ENCODE data around the gene SORL1-AS1.

The SORL1-AS1 gene

DNA sequence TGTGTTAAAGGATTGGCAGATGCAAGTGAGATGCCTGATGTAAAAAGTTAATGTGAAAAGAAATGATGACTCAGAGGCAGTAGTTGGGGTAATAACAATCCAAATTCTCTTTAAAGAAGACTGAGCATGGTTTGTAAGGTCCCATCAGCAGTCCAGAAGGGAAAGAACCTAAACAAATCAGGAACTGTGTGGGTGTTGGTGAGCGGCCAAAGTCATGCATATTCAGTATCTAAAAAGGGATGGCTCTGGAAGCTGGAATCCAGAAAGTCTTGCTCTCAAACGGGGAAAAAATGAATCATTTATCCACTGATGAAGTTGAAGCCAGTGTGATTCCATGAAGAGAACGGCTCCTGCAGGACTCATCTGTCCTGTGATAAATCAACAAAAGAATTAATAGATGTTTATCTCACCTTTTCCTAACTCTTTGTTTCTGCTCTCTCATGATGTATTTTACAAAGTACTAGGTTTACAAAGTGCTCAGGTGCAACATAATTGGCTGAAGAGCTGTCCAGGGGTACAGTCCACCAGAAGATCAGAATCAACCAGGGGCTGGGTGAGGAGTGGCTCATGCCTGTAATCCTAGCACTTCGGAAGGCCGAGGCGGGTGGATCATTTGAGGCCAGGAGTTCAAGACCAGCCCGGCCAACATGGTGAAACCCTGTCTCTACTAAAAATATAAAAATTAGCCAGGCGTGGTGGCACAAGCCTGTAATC lies 20.5 kb upstream of the SORL1-AS1 start:
- DNase-seq (no peak), ATAC-seq (no peak)
- POLR2A ChIA-PET, result no interaction called here
- H3K9me3 Mint-ChIP-seq (ENCODE audit: insufficient read depth), result no peaks in the 10 kb centered on the region
- no peak overlapping the region for H3K4me3 Mint-ChIP-seq
- CTCF ChIA-PET, result no interaction called here
- no peaks in the 10 kb centered on the region for H3K27me3 Mint-ChIP-seq (ENCODE audit: low read depth)
- H3K36me3 Mint-ChIP-seq (ENCODE audit: low read depth), result peaks cover 84% of the 10 kb centered on the region
- peaks cover 77% of the 10 kb centered on the region for H3K4me1 Mint-ChIP-seq (ENCODE audit: low read depth)
- peak overlapping the region; percentile 58 for H3K27ac Mint-ChIP-seq

DNA sequence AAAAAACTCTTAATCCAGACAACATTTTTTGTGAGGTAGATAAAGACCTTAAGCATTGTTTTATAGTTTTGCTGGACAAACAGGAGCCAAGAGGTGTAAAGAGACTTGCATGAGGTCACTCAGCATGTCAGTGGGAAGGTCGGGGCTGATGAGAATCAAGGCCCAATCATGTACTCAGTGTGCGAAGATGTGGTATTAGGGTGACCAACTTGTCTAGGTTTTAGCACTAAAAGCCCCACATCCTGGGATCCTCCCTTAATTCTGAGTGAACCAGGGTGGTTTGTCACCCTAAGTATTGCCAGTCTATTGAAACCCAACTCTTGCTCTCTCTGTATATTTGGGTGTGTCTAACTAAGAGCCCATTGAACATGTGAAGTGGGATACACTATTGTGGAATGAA lies 19.5 kb upstream of the SORL1-AS1 start:
- DNase-seq, result no peak
- H3K4me3 Mint-ChIP-seq, result peak overlapping the region; percentile 8
- peaks cover 81% of the 10 kb centered on the region for H3K36me3 Mint-ChIP-seq (ENCODE audit: low read depth)

GRCh38 chr11:121471167-121471566 lies 18.4 kb upstream of the SORL1-AS1 start:
- no peaks in the 10 kb centered on the region for H3K9me3 Mint-ChIP-seq (ENCODE audit: insufficient read depth)
- H3K36me3 Mint-ChIP-seq (ENCODE audit: low read depth), result peaks cover 74% of the 10 kb centered on the region
- POLR2A ChIA-PET, result no interaction called here
- CTCF ChIA-PET, result no interaction called here
- no peak overlapping the region for H3K27ac Mint-ChIP-seq
- peaks cover 83% of the 10 kb centered on the region for H3K4me1 Mint-ChIP-seq (ENCODE audit: low read depth)
- H3K4me3 Mint-ChIP-seq, result no peak overlapping the region
- H3K27me3 Mint-ChIP-seq (ENCODE audit: low read depth), result no peaks in the 10 kb centered on the region
- ATAC-seq (no peak), DNase-seq (no peak)

More for the DNA sequence above, 19.5 kb upstream of the SORL1-AS1 start:
- Mint-ChIP-seq H3K4me1 (ENCODE audit: low read depth) (peaks cover 82% of the 10 kb centered on the region), H3K9me3 (ENCODE audit: insufficient read depth) (no peaks in the 10 kb centered on the region), H3K27me3 (ENCODE audit: low read depth) (no peaks in the 10 kb centered on the region), H3K27ac (peak overlapping the region; percentile 58)
- CTCF ChIA-PET, result no interaction called here
- POLR2A ChIA-PET, result no interaction called here
- no peak for ATAC-seq

DNA sequence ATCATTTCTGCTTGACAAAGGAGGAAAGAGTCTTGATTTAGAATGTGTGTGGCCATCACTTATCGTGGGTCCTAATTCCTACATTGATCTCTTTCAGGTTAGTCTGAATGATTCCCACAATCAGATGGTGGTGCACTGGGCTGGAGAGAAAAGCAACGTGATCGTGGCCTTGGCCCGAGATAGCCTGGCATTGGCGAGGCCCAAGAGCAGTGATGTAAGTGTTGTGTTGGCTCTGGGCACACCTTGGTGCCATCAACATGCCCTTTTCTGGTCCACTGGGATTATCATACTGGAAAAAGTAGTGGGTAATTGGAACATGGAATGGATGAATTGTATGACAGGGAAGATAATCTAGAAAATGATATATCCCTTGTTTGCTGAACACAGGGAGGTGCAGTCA lies 17.1 kb upstream of the SORL1-AS1 start:
- ChIA-PET CTCF (interaction anchor here (0.6 to 1.4 kb wide), 2 partner anchors 14 to 19 kb away, joined by 3 to 5 read pairs; no protein-coding TSS in a partner anchor), POLR2A (interaction anchor here (1.6 kb wide), 1 partner anchor 18 kb away, joined by 4 read pairs; no protein-coding TSS in a partner anchor)
- Mint-ChIP-seq H3K4me3 (no peak overlapping the region), H3K4me1 (ENCODE audit: low read depth) (peaks cover 86% of the 10 kb centered on the region), H3K27ac (no peak overlapping the region), H3K36me3 (ENCODE audit: low read depth) (peaks cover 66% of the 10 kb centered on the region), H3K27me3 (ENCODE audit: low read depth) (no peaks in the 10 kb centered on the region), H3K9me3 (ENCODE audit: insufficient read depth) (no peaks in the 10 kb centered on the region)
- ATAC-seq (no peak), DNase-seq (no peak)

DNA sequence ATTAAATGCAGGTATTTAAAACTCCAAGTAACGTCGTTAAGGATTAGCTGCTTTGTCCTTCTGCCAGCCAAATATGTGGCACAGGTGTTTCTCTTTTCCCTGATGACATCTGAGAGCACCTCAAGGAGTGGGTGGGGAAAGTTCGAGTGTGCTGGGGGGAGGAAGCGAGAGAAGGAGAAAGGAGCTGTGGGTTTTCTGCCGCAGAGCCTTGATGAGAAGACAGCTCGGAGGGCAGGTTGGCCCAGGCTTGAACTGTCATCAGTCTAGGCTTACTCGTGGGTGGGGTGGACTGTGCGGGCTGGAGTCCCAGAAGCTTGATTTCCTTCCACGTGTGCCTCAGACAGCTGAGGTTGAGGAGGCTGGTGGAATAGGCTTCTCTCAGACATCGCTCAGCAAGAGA lies 15.2 kb upstream of the SORL1-AS1 start:
- Mint-ChIP-seq H3K4me3 (peak overlapping the region; percentile 61), H3K27ac (peak overlapping the region; percentile 83), H3K9me3 (ENCODE audit: insufficient read depth) (no peaks in the 10 kb centered on the region), H3K36me3 (ENCODE audit: low read depth) (peaks cover 53% of the 10 kb centered on the region), H3K4me1 (ENCODE audit: low read depth) (peaks cover 92% of the 10 kb centered on the region), H3K27me3 (ENCODE audit: low read depth) (no peaks in the 10 kb centered on the region)
- CTCF ChIA-PET, result interaction anchor here (0.7 to 7.9 kb wide), 8 partner anchors 8 to 148 kb away, joined by 3 to 90 read pairs (median 4); partner anchors contain the start of genes SORL1 and SORL1-AS1
- ATAC-seq, result peak; percentile 68
- POLR2A ChIA-PET, result interaction anchor here (1.0 to 10.3 kb wide), 7 partner anchors 8 to 108 kb away, joined by 3 to 156 read pairs (median 3); partner anchors contain the start of genes SORL1 and SORL1-AS1
- DNase-seq, result peak; percentile 82

DNA sequence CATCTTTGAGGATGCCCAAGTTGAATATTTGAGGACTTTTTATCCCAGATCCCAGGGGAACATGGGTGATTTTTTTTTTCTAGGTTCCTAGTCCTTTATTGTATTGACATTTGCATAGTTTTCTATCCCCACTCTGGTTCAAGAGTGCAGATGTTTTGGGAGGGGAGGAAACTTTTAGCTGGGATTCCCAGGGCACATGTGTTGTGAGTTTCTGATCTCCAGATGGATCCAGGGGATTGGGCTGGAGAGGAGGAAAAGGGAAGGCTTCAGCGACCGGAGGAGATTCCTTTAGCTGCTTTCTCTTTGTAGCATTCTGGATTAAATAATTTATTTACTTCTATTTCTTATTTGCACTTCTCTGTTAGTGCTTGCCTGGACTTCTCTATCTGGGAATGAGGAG lies 14.7 kb upstream of the SORL1-AS1 start:
- ChIA-PET POLR2A (interaction anchor here (1.0 to 10.3 kb wide), 7 partner anchors 8 to 109 kb away, joined by 3 to 156 read pairs (median 3); partner anchors contain the start of genes SORL1 and SORL1-AS1), CTCF (interaction anchor here (0.7 to 7.9 kb wide), 9 partner anchors 8 to 148 kb away, joined by 3 to 90 read pairs (median 4); partner anchors contain the start of genes SORL1 and SORL1-AS1)
- no peak for DNase-seq
- Mint-ChIP-seq H3K9me3 (ENCODE audit: insufficient read depth) (no peaks in the 10 kb centered on the region), H3K36me3 (ENCODE audit: low read depth) (peaks cover 48% of the 10 kb centered on the region), H3K4me1 (ENCODE audit: low read depth) (peaks cover 92% of the 10 kb centered on the region), H3K4me3 (peak overlapping the region; percentile 61), H3K27me3 (ENCODE audit: low read depth) (no peaks in the 10 kb centered on the region), H3K27ac (peak overlapping the region; percentile 83)
- ATAC-seq, result no peak

- peaks cover 92% of the 10 kb centered on the region for H3K4me1 Mint-ChIP-seq (ENCODE audit: low read depth)
- no peaks in the 10 kb centered on the region for H3K9me3 Mint-ChIP-seq (ENCODE audit: insufficient read depth)
- peak; percentile 16 for ATAC-seq
- no peaks in the 10 kb centered on the region for H3K27me3 Mint-ChIP-seq (ENCODE audit: low read depth)
- peak overlapping the region; percentile 67 for H3K4me3 Mint-ChIP-seq
- POLR2A ChIA-PET, result interaction anchor here (1.1 to 10.3 kb wide), 3 partner anchors 15 to 25 kb away, joined by 3 to 156 read pairs (median 28); partner anchors contain the start of genes SORL1 and SORL1-AS1
- DNase-seq, result peak; percentile 50
- H3K27ac Mint-ChIP-seq, result peak overlapping the region; percentile 93
- H3K36me3 Mint-ChIP-seq (ENCODE audit: low read depth), result peaks cover 42% of the 10 kb centered on the region
- CTCF ChIA-PET, result interaction anchor here (1.2 to 7.9 kb wide), 6 partner anchors 10 to 28 kb away, joined by 3 to 90 read pairs (median 10); partner anchors contain the start of genes SORL1 and SORL1-AS1
Observed at GRCh38 chr11:121466063-121466794, 13.5 kb upstream of the SORL1-AS1 start.

GRCh38 chr11:121465709-121466062 lies 12.9 kb upstream of the SORL1-AS1 start:
- DNase-seq (no peak), ATAC-seq (no peak)
- Mint-ChIP-seq H3K4me1 (ENCODE audit: low read depth) (peaks cover 93% of the 10 kb centered on the region), H3K4me3 (peak overlapping the region; percentile 67), H3K36me3 (ENCODE audit: low read depth) (peaks cover 42% of the 10 kb centered on the region), H3K27ac (peak overlapping the region; percentile 93), H3K9me3 (ENCODE audit: insufficient read depth) (no peaks in the 10 kb centered on the region), H3K27me3 (ENCODE audit: low read depth) (no peaks in the 10 kb centered on the region)
- ChIA-PET POLR2A (interaction anchor here (1.1 to 10.3 kb wide), 3 partner anchors 15 to 24 kb away, joined by 3 to 156 read pairs (median 28); partner anchors contain the start of genes SORL1 and SORL1-AS1), CTCF (interaction anchor here (1.1 to 7.9 kb wide), 6 partner anchors 15 to 46 kb away, joined by 3 to 90 read pairs (median 6); partner anchors contain the start of genes SORL1 and SORL1-AS1)

- peak; percentile 86 for DNase-seq
- Mint-ChIP-seq H3K4me3 (peak overlapping the region; percentile 67), H3K9me3 (ENCODE audit: insufficient read depth) (no peaks in the 10 kb centered on the region), H3K27ac (peak overlapping the region; percentile 93), H3K27me3 (ENCODE audit: low read depth) (no peaks in the 10 kb centered on the region), H3K4me1 (ENCODE audit: low read depth) (peaks cover 98% of the 10 kb centered on the region), H3K36me3 (ENCODE audit: low read depth) (peaks cover 41% of the 10 kb centered on the region)
- CTCF ChIA-PET, result interaction anchor here (0.7 to 7.9 kb wide), 10 partner anchors 10 to 127 kb away, joined by 3 to 90 read pairs (median 4); partner anchors contain the start of genes SORL1 and SORL1-AS1
- POLR2A ChIA-PET, result interaction anchor here (0.9 to 10.3 kb wide), 4 partner anchors 14 to 172 kb away, joined by 4 to 156 read pairs (median 7); partner anchors contain the start of genes SC5D, SORL1 and SORL1-AS1
- ATAC-seq, result peak; percentile 78
Observed at GRCh38 chr11:121464352-121464946, 11.7 kb upstream of the SORL1-AS1 start.

DNA sequence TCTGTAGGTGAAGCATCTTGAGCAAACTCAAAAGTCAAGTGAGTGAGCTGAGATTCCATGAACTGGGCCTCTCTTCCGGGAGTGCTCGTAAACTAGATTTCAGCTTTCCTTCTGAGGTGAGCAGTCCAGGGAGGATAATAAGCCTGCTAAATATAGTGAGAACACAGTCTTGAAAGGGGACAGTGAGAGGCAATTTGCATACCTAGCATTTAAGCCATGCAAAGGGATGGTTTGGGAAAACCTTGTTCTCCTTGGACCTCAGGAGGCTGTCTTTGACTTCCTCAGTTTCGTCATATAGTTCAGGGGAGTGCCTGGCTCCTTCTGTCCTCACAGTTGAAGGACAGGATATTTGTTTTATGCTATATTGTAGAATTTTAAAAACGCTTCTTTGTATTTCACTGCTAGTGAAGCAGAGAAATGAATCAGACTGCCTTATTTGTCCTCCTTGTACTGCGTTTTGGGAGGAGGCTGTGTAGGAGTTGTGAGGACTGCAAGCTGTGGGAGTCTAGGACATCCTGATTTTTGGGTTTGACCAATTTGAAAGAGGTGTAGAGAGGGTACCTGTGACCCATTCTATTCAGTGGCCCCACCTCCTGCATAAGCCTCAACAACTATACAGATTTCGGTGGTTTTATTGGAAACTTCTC lies 11.0 kb upstream of the SORL1-AS1 start:
- POLR2A ChIA-PET, result interaction anchor here (0.9 to 10.3 kb wide), 5 partner anchors 13 to 51 kb away, joined by 3 to 156 read pairs (median 5); partner anchors contain the start of genes SORL1 and SORL1-AS1

More for the DNA sequence above, 11.0 kb upstream of the SORL1-AS1 start:
- Mint-ChIP-seq H3K36me3 (ENCODE audit: low read depth) (peaks cover 38% of the 10 kb centered on the region), H3K4me3 (peak overlapping the region; percentile 67), H3K27ac (peak overlapping the region; percentile 93), H3K4me1 (ENCODE audit: low read depth) (peaks cover 98% of the 10 kb centered on the region), H3K27me3 (ENCODE audit: low read depth) (no peaks in the 10 kb centered on the region), H3K9me3 (ENCODE audit: insufficient read depth) (no peaks in the 10 kb centered on the region)
- CTCF ChIA-PET, result interaction anchor here (0.7 to 7.9 kb wide), 9 partner anchors 9 to 127 kb away, joined by 3 to 90 read pairs (median 4); partner anchors contain the start of genes SORL1 and SORL1-AS1
- DNase-seq (no peak), ATAC-seq (no peak)
